HG02763 (cell line): ENCODE measurements around the gene GAL3ST2.
"Not testable (repeated sequence)": the region's sequence is repeated elsewhere in the genome, so short reads cannot be mapped to it uniquely, and the experiment has no call there.

Source experiments
- ATAC-seq: cut with Tn5 transposase; IDR thresholded peaks from one replicate; pipeline ENCODE4 v1.9.1; 2021; ENCODE audit warnings: mild to moderate bottlenecking, moderate library complexity; ENCODE audit not compliant: unreplicated experiment

The GAL3ST2 gene

GRCh38 chr2:241817821-241818215, 41.2 kb downstream of the GAL3ST2 start:
- not testable (repeated sequence) for ATAC-seq

- ATAC-seq = no peak
These were observed 41.8 kb downstream of the GAL3ST2 start for GRCh38 chr2:241818229-241818942.

- ATAC-seq = no peak
These were observed 42.3 kb downstream of the GAL3ST2 start for GRCh38 chr2:241818943-241819270.

GRCh38 chr2:241819947-241820624, 43.5 kb downstream of the GAL3ST2 start:
- not testable (repeated sequence) for ATAC-seq

GRCh38 chr2:241820625-241821384, 44.2 kb downstream of the GAL3ST2 start:
- ATAC-seq = no peak

GRCh38 chr2:241821460-241822263, 45.0 kb downstream of the GAL3ST2 start:
- no peak for ATAC-seq

- no peak for ATAC-seq
These were observed 45.6 kb downstream of the GAL3ST2 start for GRCh38 chr2:241822264-241822623.

GRCh38 chr2:241823531-241824437, 47.2 kb downstream of the GAL3ST2 start:
- ATAC-seq = not testable (repeated sequence)

GRCh38 chr2:241827394-241827793, 50.8 kb downstream of the GAL3ST2 start:
- ATAC-seq = no peak

GRCh38 chr2:241833101-241833663, 56.6 kb downstream of the GAL3ST2 start:
- no peak for ATAC-seq

- ATAC-seq = not testable (repeated sequence)
These were observed 57.3 kb downstream of the GAL3ST2 start for GRCh38 chr2:241833756-241834526.

GRCh38 chr2:241834527-241835210, 58.0 kb downstream of the GAL3ST2 start:
- ATAC-seq = no peak

GRCh38 chr2:241835611-241836010, 59.0 kb downstream of the GAL3ST2 start:
- ATAC-seq = no peak

- no peak for ATAC-seq
These were observed 59.7 kb downstream of the GAL3ST2 start for GRCh38 chr2:241836292-241836691.

- no peak for ATAC-seq
These were observed 60.8 kb downstream of the GAL3ST2 start for GRCh38 chr2:241837197-241837965.

- ATAC-seq = no peak
These were observed 64.8 kb downstream of the GAL3ST2 start for GRCh38 chr2:241841181-241842066.

GRCh38 chr2:241842067-241842415, 65.4 kb downstream of the GAL3ST2 start:
- no peak for ATAC-seq
